KG1 (cell line): ENCODE measurements around the gene TMEM87A.
"Not testable (repeated sequence)": the region's sequence is repeated elsewhere in the genome, so short reads cannot be mapped to it uniquely, and the experiment has no call there.

Experiments used
- DNase-seq: peaks from one replicate; lab custom pipeline; 2025; lab: John Stamatoyannopoulos, UW

Gene TMEM87A

GRCh38 chr15:42270551-42270950 lies 2.7 kb downstream of the TMEM87A start:
- DNase-seq = no peak

DNA sequence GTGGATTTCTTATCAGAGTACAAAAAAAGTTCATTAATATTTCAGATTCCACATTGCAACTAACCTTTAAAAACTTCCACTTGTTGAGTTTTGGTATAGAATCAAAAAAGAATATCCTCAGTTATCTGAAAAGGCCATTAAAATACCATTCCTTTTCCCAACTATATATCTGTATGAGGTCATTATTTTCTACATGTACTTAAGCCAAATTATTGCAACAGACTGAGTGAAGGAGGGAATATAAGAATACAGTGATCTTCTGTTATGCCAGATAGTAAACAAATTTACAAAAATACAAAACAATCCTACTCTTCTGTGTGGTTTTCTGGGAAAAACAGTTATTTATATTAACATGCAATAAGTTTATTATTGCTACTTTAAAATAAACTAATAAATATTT lies 5.9 kb downstream of the TMEM87A start:
- DNase-seq = no peak

DNA sequence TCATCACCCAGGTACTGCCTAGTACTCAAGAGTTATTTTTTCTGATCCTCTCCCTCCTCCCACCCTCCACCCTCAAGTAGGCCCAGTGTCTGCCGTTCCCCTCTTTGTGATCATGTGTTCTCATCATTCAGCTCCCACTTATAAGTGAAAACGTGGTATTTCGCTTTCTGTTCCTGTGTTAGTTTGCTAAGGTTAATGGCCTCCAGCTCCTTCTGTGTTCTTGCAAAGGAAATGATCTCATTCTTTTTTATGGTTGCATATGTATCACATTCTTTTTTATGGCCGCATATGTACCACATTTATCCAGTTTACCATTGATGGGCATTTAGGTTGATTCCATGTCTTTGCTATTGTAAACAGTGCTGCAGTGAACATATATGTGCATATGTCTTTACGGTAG lies 8.4 kb downstream of the TMEM87A start:
- DNase-seq = no peak

GRCh38 chr15:42253300-42253699 lies 19.9 kb downstream of the TMEM87A start:
- DNase-seq = no peak

DNA sequence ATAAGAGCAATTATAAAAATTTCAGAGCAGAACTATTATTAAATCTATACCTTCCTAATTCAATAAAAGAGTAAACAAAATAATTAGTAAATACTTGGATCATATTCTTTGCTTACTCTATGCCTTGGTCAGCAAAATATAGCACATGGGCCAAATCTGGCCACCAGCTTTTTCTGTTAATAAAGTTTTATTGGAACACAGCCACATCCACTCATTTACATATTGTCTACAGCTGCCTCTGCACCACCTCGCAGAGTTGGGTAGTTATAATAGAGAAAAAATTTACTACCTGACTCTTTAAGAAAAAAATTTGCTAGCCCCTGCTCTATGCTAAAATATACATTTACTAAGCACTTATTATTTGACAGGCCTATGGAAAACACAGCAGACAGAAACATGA lies 32.4 kb downstream of the TMEM87A start:
- no peak for DNase-seq

DNA sequence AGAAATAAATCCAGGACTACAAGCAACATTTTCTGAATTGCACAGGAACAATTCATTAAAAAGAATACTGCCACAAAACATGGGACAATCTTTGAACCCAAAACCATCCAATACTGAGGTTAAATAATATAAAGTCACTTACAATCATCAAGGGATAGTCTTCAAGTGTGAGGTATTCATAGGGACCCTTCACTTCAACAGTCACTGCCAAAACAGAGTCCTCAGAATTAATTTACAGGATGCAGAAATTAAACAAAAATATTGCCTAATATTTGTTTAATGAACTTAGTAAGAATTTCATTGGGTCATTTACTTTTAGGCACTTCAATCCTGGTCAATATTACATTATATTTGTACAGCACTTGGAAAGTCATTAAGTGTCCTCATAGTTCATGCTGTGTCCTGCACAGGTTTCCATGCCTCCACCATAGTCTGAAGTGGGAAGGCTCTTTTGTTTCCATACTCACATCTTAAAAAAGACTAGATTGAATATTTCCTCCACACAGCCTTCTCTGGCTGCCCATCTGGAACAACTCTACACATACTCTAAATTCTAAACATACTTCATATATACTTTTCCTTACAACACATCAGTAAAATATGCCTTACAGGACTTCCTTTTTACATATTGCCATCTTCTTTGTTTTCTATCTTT lies 33.6 kb downstream of the TMEM87A start:
- DNase-seq = no peak

DNA sequence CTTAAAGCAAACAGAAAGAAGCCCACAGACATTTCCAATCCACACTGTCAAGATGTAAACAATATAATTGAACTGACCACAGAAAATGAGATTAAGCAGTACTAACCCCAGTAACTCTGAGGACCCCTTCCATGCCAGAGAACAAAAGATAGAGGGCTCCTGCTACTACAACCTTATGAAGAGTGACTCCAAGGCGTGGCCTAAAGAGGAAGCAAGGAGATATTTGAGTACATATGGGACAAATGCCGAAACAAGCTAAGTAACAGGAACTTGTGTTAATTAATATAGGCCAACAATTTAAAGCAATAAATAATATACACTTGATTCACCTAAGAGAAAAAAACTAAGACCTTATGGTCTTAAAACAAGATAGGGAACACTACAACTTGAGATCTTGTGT lies 40.1 kb downstream of the TMEM87A start:
- DNase-seq = no peak

GRCh38 chr15:42232606-42233005 lies 40.6 kb downstream of the TMEM87A start:
- DNase-seq = no peak

GRCh38 chr15:42231088-42231487 lies 42.1 kb downstream of the TMEM87A start:
- DNase-seq = no peak

DNA sequence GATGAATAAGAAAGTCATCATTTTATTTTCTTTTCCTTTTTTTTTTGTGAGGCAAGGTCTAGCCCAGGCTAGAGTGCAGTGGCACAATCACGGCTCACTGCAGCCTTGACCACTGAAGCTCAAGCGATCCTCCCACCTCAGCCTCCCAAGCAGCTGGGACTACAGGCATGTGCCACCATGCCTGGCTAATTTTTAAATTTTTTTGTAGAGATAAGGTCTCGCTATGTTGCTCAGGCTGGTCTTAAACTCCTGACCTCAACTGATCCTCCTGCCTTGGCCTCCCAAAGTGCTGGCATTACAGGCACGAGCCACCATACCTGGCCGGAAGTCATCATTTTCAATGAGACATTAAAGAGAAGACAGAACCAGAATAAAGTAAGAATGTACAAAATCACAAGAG lies 44.3 kb downstream of the TMEM87A start:
- not testable (repeated sequence) for DNase-seq

- no peak for DNase-seq
Measured at GRCh38 chr15:42228036-42228435, 45.2 kb downstream of the TMEM87A start.

DNA sequence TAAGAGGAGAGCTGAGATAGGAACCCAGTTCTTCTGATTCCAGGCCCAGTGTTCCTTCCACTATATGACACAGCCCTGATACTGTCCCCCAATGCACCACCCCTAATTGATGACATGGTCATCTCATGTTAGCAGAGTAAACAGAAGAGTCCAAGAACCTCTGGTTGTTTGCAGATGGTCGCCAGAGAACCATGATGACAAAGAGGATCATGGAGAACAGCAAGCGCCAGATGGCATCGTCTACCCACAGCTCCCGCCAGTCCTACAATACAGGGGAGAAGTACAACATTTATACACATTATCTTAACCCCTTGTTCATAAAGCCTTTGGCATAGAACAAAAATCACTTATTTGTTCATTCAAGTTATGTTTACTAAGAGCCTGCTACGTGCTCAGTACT lies 46.6 kb downstream of the TMEM87A start:
- DNase-seq = no peak

DNA sequence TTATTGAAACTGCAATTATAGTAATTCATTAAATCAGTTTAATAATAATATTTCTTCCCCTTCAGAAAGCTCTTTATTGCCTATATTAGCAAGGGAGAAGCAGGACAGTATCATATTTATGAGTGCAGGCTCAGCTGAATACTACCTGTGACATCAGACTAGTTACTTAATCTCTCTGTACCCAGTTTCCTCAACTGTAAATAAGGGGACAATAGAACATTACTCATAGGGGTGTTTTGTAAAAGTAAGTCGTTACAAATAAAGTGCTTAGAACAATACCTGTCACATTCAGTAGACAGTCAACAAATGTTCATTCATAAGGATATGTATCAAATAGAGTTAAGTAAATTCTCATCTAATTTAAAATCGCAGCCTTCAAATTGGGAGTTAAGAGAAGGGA lies 53.0 kb downstream of the TMEM87A start:
- no peak for DNase-seq

- DNase-seq = no peak
Measured at GRCh38 chr15:42218953-42219592, 54.2 kb downstream of the TMEM87A start.

DNA sequence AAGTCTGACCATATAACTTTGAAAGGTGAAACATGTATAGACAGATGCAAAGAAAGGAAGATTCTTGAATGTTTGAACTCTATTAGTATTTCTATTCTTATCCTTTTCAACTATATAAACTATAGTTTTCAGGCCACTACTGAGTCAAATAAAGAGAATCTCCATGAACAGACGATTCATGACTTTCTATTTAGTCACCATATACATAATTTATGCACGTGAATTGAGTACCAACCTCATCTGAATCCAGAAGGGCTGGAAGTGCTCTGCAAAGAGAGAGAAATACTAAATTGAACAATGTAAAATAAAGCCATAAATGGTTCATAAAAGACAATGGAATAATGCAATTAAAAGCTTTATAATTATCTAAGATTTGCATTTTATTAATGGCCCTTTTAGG lies 55.7 kb downstream of the TMEM87A start:
- DNase-seq = no peak

GRCh38 chr15:42215913-42216829 lies 57.1 kb downstream of the TMEM87A start:
- no peak for DNase-seq

GRCh38 chr15:42214600-42214999 lies 58.6 kb downstream of the TMEM87A start:
- no peak for DNase-seq

DNA sequence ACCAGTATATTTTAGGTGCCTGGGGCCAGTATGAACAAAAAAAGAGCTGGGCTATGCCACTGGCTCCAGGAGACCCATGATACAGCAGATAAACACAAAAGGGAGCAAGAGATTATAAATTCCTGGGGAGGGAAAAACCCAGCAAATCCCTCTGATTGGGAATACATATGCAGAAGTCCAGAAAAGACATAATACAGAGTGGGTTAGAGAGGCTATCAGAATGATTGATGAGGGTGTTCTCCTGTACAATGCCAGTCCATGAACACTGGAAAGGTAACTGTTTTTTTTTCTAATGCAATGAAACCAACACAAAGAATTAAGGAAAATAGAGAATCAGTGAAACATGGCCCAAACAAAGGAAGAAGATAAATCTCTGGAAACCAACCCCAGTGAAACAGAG lies 59.7 kb downstream of the TMEM87A start:
- no peak for DNase-seq

DNA sequence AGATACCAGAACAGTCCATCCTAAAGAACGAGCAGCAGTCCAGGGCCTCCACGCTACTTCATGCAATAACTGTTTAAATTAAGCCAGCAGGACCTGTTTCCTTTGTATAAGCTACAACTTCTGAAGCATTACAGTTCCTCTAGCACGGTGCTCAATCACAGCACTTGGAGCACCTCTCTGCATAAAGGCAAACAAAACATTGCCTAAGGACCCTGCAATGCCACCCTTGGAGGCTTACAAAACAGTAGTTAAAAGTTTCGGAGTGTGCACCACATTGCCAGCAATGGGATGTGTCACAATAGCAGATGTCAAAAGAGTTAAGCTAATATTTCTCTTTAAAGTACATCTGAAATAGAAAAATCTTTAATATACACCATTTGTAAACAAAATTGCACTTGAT lies 62.5 kb downstream of the TMEM87A start:
- no peak for DNase-seq

- peak; percentile 62 for DNase-seq
Measured at GRCh38 chr15:42207674-42208579, 65.3 kb downstream of the TMEM87A start, which contains the start of gene VPS39. TSS of gene VPS39 (minus strand) at chr15:42208304. CDS start at chr15:42208153, 151 bp downstream.

GRCh38 chr15:42206406-42206805 lies 66.8 kb downstream of the TMEM87A start:
- no peak for DNase-seq

DNA sequence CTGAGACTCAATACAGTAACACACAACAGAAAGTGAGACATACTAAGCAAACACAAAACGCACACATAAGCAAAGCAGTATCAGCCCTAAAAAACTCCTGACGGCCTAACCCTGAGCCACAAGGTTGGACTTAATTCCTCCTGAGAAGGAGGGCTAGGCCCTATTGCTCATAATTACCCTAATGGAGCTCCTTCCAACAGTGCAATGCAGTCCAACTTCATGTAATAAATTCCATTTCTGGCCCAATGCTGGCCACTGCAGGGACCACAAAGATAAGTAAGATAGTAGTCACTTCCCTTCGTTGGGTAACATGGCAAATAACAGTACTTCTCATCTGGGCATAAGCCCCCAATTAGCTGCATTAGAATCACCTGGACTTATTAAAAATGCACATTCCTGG lies 69.3 kb downstream of the TMEM87A start:
- DNase-seq = no peak
